Stimulated activated CD8-positive, alpha-beta memory T cell treated with anti-CD3 and anti-CD28 coated beads, Interleukin-12 subunit alpha, Interleukin-12 subunit beta, amount 100 ng/mL, for 4 hours (primary cell): Measurements from ENCODE around the gene ANKH.

Experiments
- DNase-seq: peaks from one replicate; pipeline ENCODE4 v3.0.0-alpha.2; 2020; ENCODE audit warnings: low read depth

Gene ANKH

DNA sequence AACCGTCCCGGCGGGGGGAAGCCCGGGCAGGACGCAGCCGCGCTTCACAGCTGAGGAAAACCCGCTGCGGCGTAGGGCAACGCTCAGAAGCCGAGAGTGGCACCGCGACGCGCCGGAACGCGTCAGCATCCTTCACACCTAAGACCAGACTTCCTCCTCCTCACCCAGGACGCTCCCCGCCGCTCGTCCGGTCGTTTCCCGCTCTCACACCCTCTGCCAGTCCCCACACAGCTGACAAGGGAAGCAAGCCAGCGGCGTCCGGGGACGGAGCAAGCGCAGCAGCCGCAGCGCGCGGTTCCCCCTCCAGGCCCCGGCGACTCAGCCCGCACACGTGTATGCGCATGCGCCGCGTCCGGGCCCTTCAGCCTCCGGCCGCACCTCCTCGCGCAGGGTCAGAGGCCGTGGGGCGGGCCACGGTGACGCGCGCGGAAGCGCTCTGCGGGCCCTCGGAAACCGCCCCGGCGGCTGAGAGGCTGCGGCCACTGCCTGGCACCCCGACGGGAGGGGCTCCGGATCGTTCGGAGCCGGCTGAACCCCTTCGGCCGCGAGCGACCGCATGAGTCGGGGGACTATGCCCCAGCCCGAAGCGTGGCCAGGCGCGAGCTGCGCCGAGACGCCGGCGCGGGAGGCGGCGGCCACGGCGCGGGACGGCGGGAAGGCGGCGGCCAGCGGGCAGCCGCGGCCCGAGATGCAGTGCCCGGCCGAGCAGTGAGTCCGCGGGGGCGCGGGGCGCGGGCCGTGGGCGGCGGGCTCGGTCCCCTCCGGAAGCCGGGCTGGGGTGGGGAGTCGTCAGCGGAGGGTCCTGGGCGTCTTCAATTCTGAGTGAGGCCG, 207.1 kb downstream of the ANKH start, which contains the start of gene OTULIN:
OTULIN (plus strand) TSS at position 449 of the 831 bp plus-strand sequence; CDS start at position 557, 108 bp downstream.
- DNase-seq = peak; percentile 84

DNA sequence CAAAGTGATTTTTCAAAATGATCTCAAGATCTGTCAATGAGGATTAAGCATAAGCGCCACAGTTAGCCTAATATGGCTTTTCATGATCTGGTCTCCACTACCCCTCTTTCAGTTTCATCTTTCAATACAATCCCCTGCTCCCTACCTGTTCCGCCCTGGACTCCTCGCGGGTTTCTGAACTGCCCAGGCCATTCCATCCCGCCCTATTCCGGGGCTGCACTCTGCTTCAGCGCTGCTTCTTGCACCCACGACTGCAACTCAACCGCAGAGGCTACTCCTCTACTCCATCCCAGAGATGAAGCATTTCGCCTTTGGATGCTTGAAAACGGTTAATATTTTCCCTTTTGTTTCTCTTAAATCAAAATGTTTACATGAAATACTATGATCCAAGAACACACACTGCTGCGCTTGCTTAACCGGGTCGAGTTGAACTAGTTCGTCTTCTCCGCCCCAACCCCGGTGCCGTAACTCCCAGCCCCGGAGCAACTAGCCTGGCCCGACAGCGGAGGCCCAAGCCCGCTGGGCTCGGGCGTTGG, 207.8 kb downstream of the ANKH start:
- DNase-seq = no peak

DNA sequence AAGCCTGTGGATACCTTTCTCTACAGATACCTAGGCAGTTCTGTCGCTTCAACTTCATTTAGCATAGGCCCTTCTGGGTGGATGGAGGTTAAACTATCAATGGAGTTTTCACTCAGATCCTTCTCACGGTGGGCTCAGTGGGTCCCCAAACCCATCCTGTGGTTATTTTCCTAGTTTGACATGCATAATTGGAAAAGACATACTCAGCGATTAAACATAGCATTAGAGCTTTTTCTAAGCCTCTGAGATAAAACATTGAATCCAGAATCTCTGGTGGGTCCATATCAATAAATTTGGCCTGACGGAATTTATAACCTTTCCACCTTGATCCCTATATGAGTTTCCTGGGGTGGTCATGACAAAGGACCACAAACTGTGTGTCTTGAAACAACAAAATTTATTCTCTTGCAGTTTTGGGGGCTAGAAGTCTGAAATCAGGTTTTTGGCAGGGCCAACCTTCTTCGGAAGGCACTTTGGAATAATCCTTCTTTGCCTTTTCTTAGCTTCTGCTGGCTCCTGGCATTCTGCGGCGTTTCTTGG, 208.8 kb downstream of the ANKH start:
- no peak for DNase-seq

DNA sequence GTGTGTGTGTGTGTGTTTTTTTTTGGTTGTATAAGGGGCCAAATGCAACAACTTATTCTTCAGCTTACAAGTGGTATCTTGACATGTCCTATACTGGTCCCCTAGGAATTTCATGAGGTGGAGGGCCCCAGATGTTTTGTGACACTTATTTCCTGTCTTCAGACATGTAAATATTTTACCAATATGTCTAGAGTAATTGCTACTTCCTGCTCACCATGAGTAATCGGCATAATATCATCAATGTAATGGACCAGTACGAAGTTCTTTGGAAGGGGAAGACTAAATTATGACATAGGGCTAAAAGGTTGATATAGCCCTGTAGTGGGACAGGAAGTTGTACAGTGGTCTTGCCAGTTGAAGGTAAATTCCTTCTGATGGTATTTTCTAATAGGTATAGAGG, 210.7 kb downstream of the ANKH start:
- no peak for DNase-seq

DNA sequence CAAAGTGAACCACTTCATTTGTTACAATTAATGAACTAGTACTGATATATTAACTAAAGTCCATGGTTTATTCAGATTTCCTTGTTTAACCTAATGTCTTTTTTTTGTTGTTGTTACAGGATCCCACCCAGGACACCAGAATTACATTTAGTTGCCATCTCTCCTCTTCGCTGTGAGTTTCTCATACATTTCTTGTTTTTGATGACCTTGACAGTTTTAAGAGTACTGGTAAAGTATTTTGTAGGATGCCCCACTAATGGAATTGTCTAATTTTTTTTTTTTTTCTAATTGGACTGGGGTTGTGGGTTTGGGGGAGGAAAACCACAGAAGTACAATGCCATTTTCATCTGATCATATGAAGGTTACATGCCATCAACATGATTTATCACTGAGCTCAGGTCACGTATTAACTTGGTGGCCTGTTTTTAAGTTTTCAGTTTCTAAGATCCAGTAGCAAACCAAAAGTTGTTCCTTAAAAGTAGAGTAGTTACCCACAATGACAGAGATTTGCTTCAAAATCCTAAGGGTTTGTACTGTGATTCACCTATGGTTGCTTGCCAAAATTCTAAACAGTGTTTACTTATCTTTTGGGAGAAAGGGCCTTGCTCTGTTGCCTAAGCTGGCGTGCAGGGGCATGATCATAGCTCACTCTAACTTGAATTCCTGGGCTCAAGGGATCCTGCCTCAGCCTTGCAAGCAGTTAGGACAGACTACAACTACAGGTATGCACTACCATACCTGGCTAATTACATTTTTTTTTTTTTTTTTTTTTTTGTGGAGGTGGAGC, 211.6 kb downstream of the ANKH start:
- no peak for DNase-seq

DNA sequence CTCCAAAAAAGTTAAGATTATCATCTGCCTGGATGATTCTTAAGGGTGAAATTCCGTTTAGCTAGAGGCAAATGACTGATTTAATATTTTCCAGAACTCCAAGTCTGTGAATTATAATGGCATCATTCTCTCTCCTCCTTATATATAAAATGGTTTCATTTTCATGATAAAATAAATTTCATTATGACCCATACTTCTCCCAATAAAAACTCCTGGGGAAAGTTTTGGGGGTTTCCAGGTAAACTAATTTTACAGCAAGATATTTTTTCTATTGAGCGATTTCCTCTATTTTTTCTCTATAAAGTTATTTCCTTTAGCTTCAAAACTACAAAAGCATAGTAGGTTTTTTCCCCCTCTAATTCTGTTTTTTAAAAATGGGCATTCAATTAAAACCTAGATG, 214.7 kb downstream of the ANKH start:
- DNase-seq = no peak

DNA sequence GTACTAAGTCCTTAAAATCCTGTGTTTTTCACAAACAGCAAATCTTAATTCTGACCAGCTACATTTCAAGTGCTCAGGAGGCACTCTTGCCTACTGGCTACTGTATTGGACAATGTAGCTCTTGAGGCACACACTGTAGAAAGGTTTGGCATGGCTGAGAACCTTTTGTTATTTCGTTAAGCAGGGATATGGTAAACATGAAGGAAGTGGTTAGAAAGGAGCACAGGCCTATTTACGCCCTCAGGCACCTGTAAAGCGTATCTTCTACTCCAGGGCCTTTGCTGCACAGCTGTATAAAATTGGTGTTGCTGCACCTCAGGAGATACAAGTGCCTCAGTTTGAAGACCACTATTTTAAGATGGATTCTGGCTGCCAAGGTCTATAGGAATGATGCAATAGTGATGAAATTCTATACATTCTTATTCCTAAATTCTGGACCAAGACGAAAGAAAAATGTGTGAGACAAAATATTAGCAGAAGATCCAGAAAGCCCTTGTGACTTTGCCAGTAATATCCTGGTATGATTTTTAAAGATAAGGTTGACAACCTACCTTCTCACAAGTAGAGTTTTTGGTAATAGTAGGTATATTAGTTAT, 216.3 kb downstream of the ANKH start:
- no peak for DNase-seq
